ENCODE measurements around the gene APLF. TPM values are rescaled to one million over a fixed set of nuclear protein-coding genes. Genes with fewer than 3 reads are reported as not detected.

APLF gene
- total RNA-seq, 2 experiments from 2014 or later: 6.1 to 7.6 TPM

DNA sequence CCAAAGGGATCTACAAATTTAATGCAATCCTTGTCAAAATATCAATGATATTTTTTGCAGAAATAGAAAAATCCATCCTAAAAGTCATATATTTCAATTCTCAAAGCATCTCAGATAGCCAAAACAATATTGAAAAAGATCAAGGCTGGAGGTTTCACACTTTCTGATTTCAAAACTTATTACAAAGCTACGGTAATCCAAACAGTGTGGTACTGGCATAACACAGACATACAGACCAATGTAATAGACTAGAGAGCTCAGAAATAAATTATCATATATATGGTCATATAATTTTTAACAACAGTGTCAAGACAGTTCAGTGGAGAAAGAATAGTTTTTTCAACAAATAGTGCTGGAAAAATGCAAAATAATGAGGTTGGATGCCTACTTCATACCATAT is 135.7 kb downstream of the APLF start:
- no TSS peak for BruUV-seq (replicated peaks)
- intact Hi-C loops (cut with micrococcal nuclease; ENCODE audit: unreplicated experiment): no loop called here
- peaks cover 13% of the 10 kb centered on the region; the same call in 1 of the 2 replicates for H3K9me3 ChIP-seq (ENCODE audit: low read length)
- H3K9me2 ChIP-seq (ENCODE audit: insufficient read depth, low read length): no peaks in the 10 kb centered on the region
- no peaks in the 10 kb centered on the region for H3K4me1 ChIP-seq (ENCODE audit: insufficient read depth, low read length, poor library complexity, severe bottlenecking)
- TF ChIP-seq EZH2phosphoT487 (IDR thresholded peaks at IDR 0.05; ENCODE audit: borderline replicate concordance, low read depth, low read length): no peak
- TF ChIP-seq, protein P1, sequence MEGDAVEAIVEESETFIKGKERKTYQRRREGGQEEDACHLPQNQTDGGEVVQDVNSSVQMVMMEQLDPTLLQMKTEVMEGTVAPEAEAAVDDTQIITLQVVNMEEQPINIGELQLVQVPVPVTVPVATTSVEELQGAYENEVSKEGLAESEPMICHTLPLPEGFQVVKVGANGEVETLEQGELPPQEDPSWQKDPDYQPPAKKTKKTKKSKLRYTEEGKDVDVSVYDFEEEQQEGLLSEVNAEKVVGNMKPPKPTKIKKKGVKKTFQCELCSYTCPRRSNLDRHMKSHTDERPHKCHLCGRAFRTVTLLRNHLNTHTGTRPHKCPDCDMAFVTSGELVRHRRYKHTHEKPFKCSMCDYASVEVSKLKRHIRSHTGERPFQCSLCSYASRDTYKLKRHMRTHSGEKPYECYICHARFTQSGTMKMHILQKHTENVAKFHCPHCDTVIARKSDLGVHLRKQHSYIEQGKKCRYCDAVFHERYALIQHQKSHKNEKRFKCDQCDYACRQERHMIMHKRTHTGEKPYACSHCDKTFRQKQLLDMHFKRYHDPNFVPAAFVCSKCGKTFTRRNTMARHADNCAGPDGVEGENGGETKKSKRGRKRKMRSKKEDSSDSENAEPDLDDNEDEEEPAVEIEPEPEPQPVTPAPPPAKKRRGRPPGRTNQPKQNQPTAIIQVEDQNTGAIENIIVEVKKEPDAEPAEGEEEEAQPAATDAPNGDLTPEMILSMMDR (conservative IDR thresholded peaks at IDR 0.05; ENCODE audit: low read length): no peak
- no peak overlapping the region for H3K4me2 ChIP-seq (ENCODE audit: low read length)
- CTCF ChIA-PET (ENCODE audit: unreplicated experiment): no interaction called here
- no peak for DNase-seq (ENCODE audit: low spot score)
- POLR2A ChIA-PET: interaction anchor here (1.0 to 1.3 kb wide), 3 partner anchors 12 to 104 kb away, joined by 3 read pairs; no protein-coding TSS in a partner anchor
- H3K27ac ChIP-seq (ENCODE audit: low read depth, low read length, poor library complexity, severe bottlenecking): no peak overlapping the region
- no peak overlapping the region for H2AFZ ChIP-seq (ENCODE audit: low read length)
- H3K36me3 ChIP-seq (ENCODE audit: insufficient read depth, low read length): no peaks in the 10 kb centered on the region
- no peaks in the 10 kb centered on the region for H4K20me1 ChIP-seq (ENCODE audit: insufficient read depth, low read length)
- no peak overlapping the region for H3K4me3 ChIP-seq (ENCODE audit: low read depth, low read length, poor library complexity, severe bottlenecking)
- H3K79me2 ChIP-seq (ENCODE audit: insufficient read depth, low read depth, low read length): no peaks in the 10 kb centered on the region

DNA sequence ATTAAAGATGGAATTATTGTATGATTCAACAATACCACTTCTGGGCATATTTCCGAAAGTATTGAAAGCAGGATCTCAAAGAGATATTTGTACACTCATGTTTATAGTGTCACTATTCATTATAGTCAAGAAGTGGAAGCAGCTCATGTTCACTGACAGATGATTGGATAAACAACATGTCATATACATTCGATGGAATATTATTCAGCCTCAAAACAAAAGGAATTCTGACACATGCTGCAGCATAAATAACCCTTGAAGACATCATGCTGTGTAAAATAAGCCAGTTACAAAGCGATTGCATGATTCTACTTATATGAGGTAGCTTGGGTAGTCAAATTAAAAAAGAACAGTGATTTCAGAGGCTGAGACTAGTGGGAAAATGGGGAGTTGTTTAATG is 136.7 kb downstream of the APLF start:
- H3K9me2 ChIP-seq (ENCODE audit: insufficient read depth, low read length): no peaks in the 10 kb centered on the region
- H3K36me3 ChIP-seq (ENCODE audit: insufficient read depth, low read length): no peaks in the 10 kb centered on the region
- peaks cover 13% of the 10 kb centered on the region; the same call in 1 of the 2 replicates for H3K9me3 ChIP-seq (ENCODE audit: low read length)
- H3K4me1 ChIP-seq (ENCODE audit: insufficient read depth, low read length, poor library complexity, severe bottlenecking): no peaks in the 10 kb centered on the region
- H4K20me1 ChIP-seq (ENCODE audit: insufficient read depth, low read length): no peaks in the 10 kb centered on the region
- H3K4me3 ChIP-seq (ENCODE audit: low read depth, low read length, poor library complexity, severe bottlenecking): no peak overlapping the region
- no peak overlapping the region for H2AFZ ChIP-seq (ENCODE audit: low read length)
- H3K79me2 ChIP-seq (ENCODE audit: insufficient read depth, low read depth, low read length): no peaks in the 10 kb centered on the region
- ChIA-PET CTCF (ENCODE audit: unreplicated experiment) (no interaction called here), POLR2A (interaction anchor here (1.3 kb wide), 1 partner anchor 105 kb away, joined by 3 read pairs; no protein-coding TSS in a partner anchor)
- no peak overlapping the region for H3K27ac ChIP-seq (ENCODE audit: low read depth, low read length, poor library complexity, severe bottlenecking)
- no TSS peak for BruUV-seq (replicated peaks)
- intact Hi-C loops (cut with micrococcal nuclease; ENCODE audit: unreplicated experiment): no loop called here
- no peak for TF ChIP-seq EZH2phosphoT487 (IDR thresholded peaks at IDR 0.05; ENCODE audit: borderline replicate concordance, low read depth, low read length)
- TF ChIP-seq, protein P1 (conservative IDR thresholded peaks at IDR 0.05; ENCODE audit: low read length): no peak
- no peak overlapping the region for H3K4me2 ChIP-seq (ENCODE audit: low read length)
- DNase-seq (ENCODE audit: low spot score): no peak

DNA sequence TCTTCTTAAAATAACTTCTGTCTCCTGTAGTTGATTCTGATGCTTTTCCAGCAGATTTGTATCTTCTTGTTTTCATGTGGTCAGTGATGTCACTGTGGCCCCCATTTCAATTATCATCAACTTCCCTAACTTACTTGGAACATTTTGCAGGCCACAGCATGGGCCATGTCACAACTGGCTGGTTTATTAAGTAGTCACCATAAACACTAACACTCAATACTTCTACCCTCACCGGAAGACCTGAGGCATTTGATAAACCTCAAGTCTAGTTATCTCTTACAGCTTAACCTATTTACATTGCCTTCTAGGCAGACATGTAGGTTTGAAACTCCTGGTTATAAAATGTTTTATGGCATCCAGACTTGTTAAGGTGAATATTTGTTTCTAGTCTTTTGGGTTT is 138.6 kb downstream of the APLF start:
- Histone ChIP-seq H3K36me3 (ENCODE audit: insufficient read depth, low read length) (no peaks in the 10 kb centered on the region), H3K9me3 (ENCODE audit: low read length) (peaks cover 20% of the 10 kb centered on the region), H3K4me2 (ENCODE audit: low read length) (no peak overlapping the region), H4K20me1 (ENCODE audit: insufficient read depth, low read length) (no peaks in the 10 kb centered on the region), H3K9me2 (ENCODE audit: insufficient read depth, low read length) (no peaks in the 10 kb centered on the region), H3K4me1 (ENCODE audit: insufficient read depth, low read length, poor library complexity, severe bottlenecking) (no peaks in the 10 kb centered on the region), H2AFZ (ENCODE audit: low read length) (no peak overlapping the region), H3K79me2 (ENCODE audit: insufficient read depth, low read depth, low read length) (no peaks in the 10 kb centered on the region), H3K4me3 (ENCODE audit: low read depth, low read length, poor library complexity, severe bottlenecking) (no peak overlapping the region), H3K27ac (ENCODE audit: low read depth, low read length, poor library complexity, severe bottlenecking) (no peak overlapping the region)
- no peak for DNase-seq (ENCODE audit: low spot score)
- POLR2A ChIA-PET: no interaction called here
- intact Hi-C loops (cut with micrococcal nuclease; ENCODE audit: unreplicated experiment): no loop called here
- TF ChIP-seq, protein P1 (conservative IDR thresholded peaks at IDR 0.05; ENCODE audit: low read length): no peak
- TF ChIP-seq EZH2phosphoT487 (IDR thresholded peaks at IDR 0.05; ENCODE audit: borderline replicate concordance, low read depth, low read length): no peak
- BruUV-seq (replicated peaks): no TSS peak
- CTCF ChIA-PET (ENCODE audit: unreplicated experiment): no interaction called here

Measured in OCI-LY7 (cell line).